HFFc6 (cell line): ENCODE measurements around the gene PIK3R6. TPM values are rescaled to one million over a fixed set of nuclear protein-coding genes. Genes with fewer than 3 reads are reported as not detected.

Source experiments
- DNase-seq: peaks from one replicate; pipeline ENCODE4 v3.0.0-alpha.2; 2018
- H3K27ac Mint-ChIP-seq: 2 replicates; pipeline ENCODE4 v1.8.0; 2020; ENCODE audit warnings: mild to moderate bottlenecking, mixed read lengths
- H3K27me3 Mint-ChIP-seq: 2 replicates; pipeline ENCODE4 v1.8.0; 2021; ENCODE audit warnings: mild to moderate bottlenecking, moderate library complexity, mixed read lengths; ENCODE audit not compliant: insufficient read depth
- H3K36me3 Mint-ChIP-seq: 2 replicates; pipeline ENCODE4 v1.8.0; 2021; ENCODE audit warnings: low read depth, mixed read lengths
- H3K4me1 Mint-ChIP-seq: 2 replicates; pipeline ENCODE4 v1.8.0; 2020; ENCODE audit warnings: low read depth, mixed read lengths
- H3K4me3 Mint-ChIP-seq: 2 replicates; pipeline ENCODE4 v1.8.0; 2020; ENCODE audit warnings: mild to moderate bottlenecking, moderate library complexity, mixed read lengths
- H3K9me3 Mint-ChIP-seq: 2 replicates; pipeline ENCODE4 v1.8.0; 2020; ENCODE audit warnings: mild to moderate bottlenecking, mixed read lengths
- CTCF ChIP-seq: fragments of 200-600 bp; sonication (generic); IDR thresholded peaks from 2 replicates; pipeline ENCODE4 v1.5.0; 2021; ENCODE audit warnings: antibody characterized with exemption, mild to moderate bottlenecking
- total RNA-seq, 6 experiments: library from RNA; stranded (reverse); fragmentation: NEBNext Ultra II Directional; extraction: Animal tissue kit (Norgen Biotek cat#: 25700); gene quantifications; 2 replicates in 1 of 6; 3 replicates in 5 of 6; pipeline ENCODE4 v1.2.3, GENCODE V29; 2021

Gene PIK3R6
- total RNA-seq, 6 experiments from 2014 or later = not detected

- H3K9me3 Mint-ChIP-seq = no peaks in the 10 kb centered on the region
- no peak overlapping the region for H3K27ac Mint-ChIP-seq
- H3K4me3 Mint-ChIP-seq = no peak overlapping the region
- H3K36me3 Mint-ChIP-seq = no peaks in the 10 kb centered on the region
- H3K27me3 Mint-ChIP-seq = peaks cover 14% of the 10 kb centered on the region
- no peak for DNase-seq
- no peaks in the 10 kb centered on the region for H3K4me1 Mint-ChIP-seq
- no peak for TF ChIP-seq CTCF
Measured at GRCh38 chr17:8800656-8801055, 66.8 kb downstream of the PIK3R6 start.

GRCh38 chr17:8799570-8800212 lies 67.8 kb downstream of the PIK3R6 start:
- no peaks in the 10 kb centered on the region for H3K36me3 Mint-ChIP-seq
- H3K27me3 Mint-ChIP-seq = peaks cover 14% of the 10 kb centered on the region
- H3K4me1 Mint-ChIP-seq = no peaks in the 10 kb centered on the region
- H3K9me3 Mint-ChIP-seq = no peaks in the 10 kb centered on the region
- DNase-seq = no peak
- TF ChIP-seq CTCF = no peak
- H3K4me3 Mint-ChIP-seq = no peak overlapping the region
- no peak overlapping the region for H3K27ac Mint-ChIP-seq

- H3K27ac Mint-ChIP-seq = no peak within 1 kb of the TSS
- H3K36me3 Mint-ChIP-seq = no peaks in the 10 kb centered on the region
- no peak within 1 kb of the TSS for H3K4me3 Mint-ChIP-seq
- H3K27me3 Mint-ChIP-seq = peaks cover 14% of the 10 kb centered on the region
- DNase-seq = no peak
- H3K9me3 Mint-ChIP-seq = 0 out of 2 replicates have a peak, but pooled peaks cover 2% of the 10 kb centered on the region
- no peak for TF ChIP-seq CTCF
- H3K4me1 Mint-ChIP-seq = no peaks in the 10 kb centered on the region
Measured at GRCh38 chr17:8798846-8799569, 68.5 kb downstream of the PIK3R6 start, which contains the start of gene MFSD6L. MFSD6L (minus strand) TSS chr17:8799365; CDS start chr17:8799120, 245 bp downstream.

GRCh38 chr17:8798176-8798845 lies 69.2 kb downstream of the PIK3R6 start:
- H3K4me3 Mint-ChIP-seq = no peak overlapping the region
- no peaks in the 10 kb centered on the region for H3K4me1 Mint-ChIP-seq
- DNase-seq = no peak
- no peak for TF ChIP-seq CTCF
- H3K27me3 Mint-ChIP-seq = peaks cover 14% of the 10 kb centered on the region
- 0 out of 2 replicates have a peak, but pooled peaks cover 5% of the 10 kb centered on the region for H3K36me3 Mint-ChIP-seq
- H3K27ac Mint-ChIP-seq = no peak overlapping the region
- peaks cover 9% of the 10 kb centered on the region; the same call in 1 of the 2 replicates for H3K9me3 Mint-ChIP-seq

GRCh38 chr17:8797621-8798175 lies 69.8 kb downstream of the PIK3R6 start:
- H3K4me3 Mint-ChIP-seq = no peak overlapping the region
- no peaks in the 10 kb centered on the region for H3K4me1 Mint-ChIP-seq
- no peak for DNase-seq
- H3K9me3 Mint-ChIP-seq = peaks cover 10% of the 10 kb centered on the region; the same call in 1 of the 2 replicates
- H3K27ac Mint-ChIP-seq = no peak overlapping the region
- no peak for TF ChIP-seq CTCF
- 0 out of 2 replicates have a peak, but pooled peaks cover 5% of the 10 kb centered on the region for H3K36me3 Mint-ChIP-seq
- H3K27me3 Mint-ChIP-seq = peaks cover 14% of the 10 kb centered on the region
